SH-SY5Y (cell line): ENCODE results near the gene GPR173.

ENCODE experiments used
- GATA2 ChIP-seq: IDR thresholded peaks from 2 replicates; pipeline ENCODE4 v1.6.1; 2011; ENCODE audit warnings: mild to moderate bottlenecking, low read depth, low read length
- GATA3 ChIP-seq: IDR thresholded peaks from 2 replicates; pipeline ENCODE4 v1.6.1; 2011; ENCODE audit warnings: low read depth, mild to moderate bottlenecking, low read length, moderate library complexity

DNA sequence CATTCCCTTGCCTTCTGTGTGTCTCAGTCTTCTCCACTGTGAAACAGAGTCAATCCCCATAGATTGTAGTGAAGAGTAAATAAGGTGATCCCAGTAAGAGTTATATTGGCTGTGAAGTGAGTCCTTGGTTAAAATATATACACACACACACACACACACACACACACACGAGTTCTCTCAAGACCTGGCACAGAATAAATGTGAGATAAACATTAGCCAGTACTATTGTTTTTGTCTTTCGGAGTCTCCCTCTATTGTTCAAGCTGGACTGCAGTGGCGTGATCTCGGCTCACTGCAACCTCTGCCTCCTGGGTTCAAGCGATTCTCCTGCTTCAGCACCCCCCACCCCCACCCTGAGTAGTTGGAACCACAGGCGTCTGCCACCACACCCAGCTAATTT, 45.5 kb upstream of the GPR173 start:
- TF ChIP-seq GATA3 (no peak), GATA2 (no peak)
